Aorta (tissue), 5 donors: ENCODE measurements around the gene C3orf38. TPM values are rescaled to one million over a fixed set of nuclear protein-coding genes. Genes with fewer than 3 reads are reported as not detected.

Experiments
- ATAC-seq: fragments of 200-7000 bp; cut with Tn5 transposase; one replicate; pipeline ENCODE4 v1.9.1; 2022; ENCODE audit warnings: moderate library complexity; ENCODE audit not compliant: low FRiP score
- DNase-seq, 2 donors: peaks; one replicate each; pipeline ENCODE4 v3.0.0-alpha.2; 2020
- H3K27ac ChIP-seq, 2 donors: one replicate each; pipeline ENCODE4 v1.5.1; 2013; ENCODE audit warnings: low read length in 2 of 2, mild to moderate bottlenecking in 2 of 2, moderate library complexity in 2 of 2, control low read depth in 1 of 2, inconsistent platforms in 1 of 2, low read depth in 1 of 2
- H3K27me3 ChIP-seq, 2 donors: one replicate each; pipeline ENCODE4 v1.6.1; 2013; ENCODE audit warnings: control low read depth in 1 of 2, low read length in 1 of 2, mild to moderate bottlenecking in 1 of 2, moderate library complexity in 1 of 2; ENCODE audit not compliant: insufficient read depth in 2 of 2, control insufficient read depth in 1 of 2
- H3K36me3 ChIP-seq, 2 donors: one replicate each; pipeline ENCODE4 v1.6.1; 2013; ENCODE audit warnings: control low read depth in 1 of 2, low read length in 1 of 2, mild to moderate bottlenecking in 1 of 2; ENCODE audit not compliant: insufficient read depth in 2 of 2, control insufficient read depth in 1 of 2
- H3K4me1 ChIP-seq, 2 donors: one replicate each; pipeline ENCODE4 v1.6.1; 2013; ENCODE audit warnings: low read length in 2 of 2, control low read depth in 1 of 2, mild to moderate bottlenecking in 1 of 2, moderate library complexity in 1 of 2; ENCODE audit not compliant: insufficient read depth in 2 of 2, control insufficient read depth in 1 of 2
- H3K4me3 ChIP-seq, 2 donors: one replicate each; pipeline ENCODE4 v1.5.1; 2013; ENCODE audit warnings: low read length in 2 of 2, control low read depth in 1 of 2, mild to moderate bottlenecking in 1 of 2
- H3K9me3 ChIP-seq: one replicate; pipeline ENCODE4 v1.6.1; 2013; ENCODE audit warnings: mild to moderate bottlenecking, low read length; ENCODE audit not compliant: control insufficient read depth
- WGBS, 2 donors: extraction: QIAGEN DNeasy Blood & Tissue Kit; methylation state at CpG; one replicate each; pipeline ENCODE4 v1.1.7; 2013; 5-methylcytosine and 5-hydroxymethylcytosine counted together
- intact Hi-C, 2 donors: fragments of 100-400 bp; cut with DNase I; formaldehyde crosslinking; loops; one replicate each; pipeline versions ENCODE4 v1.14.2 to v1.15.0; 2022
- polyA plus RNA-seq, 2 donors: library from polyadenylated mRNA; stranded (reverse); fragments of 200-250 nt; gene quantifications; one replicate each; pipeline ENCODE4 v1.2.3, GENCODE V29; 2013
- total RNA-seq, 2 donors: library from RNA; stranded (reverse); fragmentation: NEBNext Ultra II Directional; extraction: Animal tissue kit (Norgen Biotek cat#: 25700); gene quantifications; one replicate each; pipeline ENCODE4 v1.2.1, GENCODE V29; 2021
- donor health status: healthy with polysubstance abuse.
- donor health status: Bipolar disorder and iron deficiency.
- donor health status: DM: no; HTN: no; CAD: no.
- donor health status: DM: no; HTN: no; CAD: no.
- donor health status: DM: yes; HTN: yes; CAD: no.

C3orf38 gene
- total and polyA plus RNA-seq, 4 donors = 10.3 to 23.6 (median 17.6) TPM

GRCh38 chr3:88203642-88204055 is 53.9 kb downstream of the C3orf38 start:
- 9 to 14% methylated on average over 5 of the region's 5 CpGs for WGBS, 2 donors
- peak; percentile 57 to 85 for DNase-seq
- no peak overlapping the region for H3K4me3 ChIP-seq
- no peak overlapping the region for H3K27ac ChIP-seq
- ATAC-seq = peak; percentile 83
- intact Hi-C loops = loop anchor here (5.0 to 10.0 kb wide), 3 partner anchors 891 to 1979 kb away; no protein-coding TSS in a partner anchor
- peaks cover 0 to 3% of the 10 kb centered on the region in 2 donors for H3K27me3 ChIP-seq
- H3K4me1 ChIP-seq = no peaks in the 10 kb centered on the region
- no peaks in the 10 kb centered on the region for H3K9me3 ChIP-seq
- no peaks in the 10 kb centered on the region for H3K36me3 ChIP-seq

Other genes starting within 250 kb of the C3orf38 start
- 10 to 100 TPM; 65.8 to 73.6 TPM for gene CGGBP1, start 91.0 kb upstream of the C3orf38 start, total RNA-seq
- gene CGGBP1, start 91.0 kb upstream of the C3orf38 start, polyA plus RNA-seq = 10 to 100 TPM; 41.3 to 53.2 TPM
- gene ZNF654, start 90.7 kb upstream of the C3orf38 start, total RNA-seq = 10 to 100 TPM; 18.0 to 28.3 TPM
- gene ZNF654, start 90.7 kb upstream of the C3orf38 start, polyA plus RNA-seq = 1 to 10 TPM; 3.0 to 4.9 TPM